Measurements from ENCODE around the gene TRIM41.
A peak's percentile ranks its signal among the peaks of the same experiment; 100 is the strongest.
"Not testable (repeated sequence)": the region's sequence is repeated elsewhere in the genome, so short reads cannot be mapped to it uniquely, and the experiment has no call there.

Gene TRIM41

GRCh38 chr5:181193656-181194055, 29.4 kb upstream of the TRIM41 start:
- no peak for DNase-seq

DNA sequence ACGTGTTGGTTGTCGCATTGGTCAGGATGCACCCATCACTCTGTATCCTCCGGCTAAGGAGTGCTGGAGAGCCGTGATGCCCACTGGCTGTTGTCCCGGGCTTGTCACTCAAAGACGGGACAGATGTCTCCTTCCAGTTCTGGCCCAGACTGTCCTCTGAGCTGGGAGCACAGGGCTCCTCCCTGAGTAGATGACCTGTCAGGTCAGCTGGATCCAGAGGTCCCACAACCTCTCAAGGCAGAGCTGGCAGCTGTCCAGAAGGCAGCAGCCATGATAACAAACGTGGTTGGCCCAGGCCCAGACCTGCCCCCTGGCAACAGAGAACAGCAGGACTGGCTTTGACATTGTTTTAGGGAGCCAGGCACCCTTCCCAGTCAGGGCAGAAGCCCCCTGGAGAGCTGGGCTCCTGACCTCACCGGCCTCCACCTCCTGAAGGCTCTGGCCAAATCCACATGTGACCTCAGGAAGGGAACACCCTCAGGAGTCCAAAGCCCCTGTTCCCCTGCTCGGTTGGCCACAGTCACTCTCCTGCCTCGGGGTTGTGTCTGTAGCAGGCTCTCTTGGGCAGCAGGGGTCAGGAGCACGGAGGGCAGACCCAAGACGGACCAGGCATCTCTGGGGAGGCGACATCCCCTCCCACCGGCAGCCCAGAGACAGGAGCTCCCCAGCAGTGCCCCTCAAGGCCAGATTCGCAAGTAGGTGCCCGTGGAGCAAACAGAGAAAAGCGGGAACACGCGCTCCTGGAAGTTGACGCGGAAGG, 28.4 kb upstream of the TRIM41 start:
- DNase-seq = no peak

- no peak for DNase-seq
Measured at GRCh38 chr5:181195249-181195761, 27.8 kb upstream of the TRIM41 start.

- DNase-seq = no peak
Measured at GRCh38 chr5:181197326-181197951, 25.6 kb upstream of the TRIM41 start.

DNA sequence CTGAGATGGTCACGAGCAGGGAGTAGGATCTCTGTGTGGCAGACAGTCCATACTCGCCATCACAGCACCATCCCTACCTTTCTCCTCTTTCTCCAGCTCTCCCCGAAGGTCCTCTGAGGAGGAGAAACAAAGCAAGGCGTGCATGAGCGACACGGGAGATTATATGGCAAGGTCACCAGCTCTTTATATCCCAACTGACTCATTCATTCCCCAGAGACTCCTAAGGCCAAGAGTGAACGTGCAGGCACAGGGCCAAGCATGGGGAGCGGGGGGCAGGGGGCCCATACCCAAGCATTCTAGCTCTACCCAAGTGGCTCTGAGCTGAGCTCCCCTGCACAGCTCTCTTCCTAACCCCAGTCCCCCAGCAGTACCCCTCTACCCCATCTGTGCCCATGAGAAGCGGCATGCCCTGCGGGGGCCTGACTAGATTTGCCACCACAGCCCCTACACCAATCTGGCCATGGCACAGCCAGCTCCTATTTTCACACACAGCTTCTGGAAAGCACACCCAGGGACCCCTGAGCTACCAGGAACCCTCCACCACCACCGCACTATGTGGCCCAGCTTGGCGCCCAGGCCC, 24.9 kb upstream of the TRIM41 start:
- DNase-seq = no peak

DNA sequence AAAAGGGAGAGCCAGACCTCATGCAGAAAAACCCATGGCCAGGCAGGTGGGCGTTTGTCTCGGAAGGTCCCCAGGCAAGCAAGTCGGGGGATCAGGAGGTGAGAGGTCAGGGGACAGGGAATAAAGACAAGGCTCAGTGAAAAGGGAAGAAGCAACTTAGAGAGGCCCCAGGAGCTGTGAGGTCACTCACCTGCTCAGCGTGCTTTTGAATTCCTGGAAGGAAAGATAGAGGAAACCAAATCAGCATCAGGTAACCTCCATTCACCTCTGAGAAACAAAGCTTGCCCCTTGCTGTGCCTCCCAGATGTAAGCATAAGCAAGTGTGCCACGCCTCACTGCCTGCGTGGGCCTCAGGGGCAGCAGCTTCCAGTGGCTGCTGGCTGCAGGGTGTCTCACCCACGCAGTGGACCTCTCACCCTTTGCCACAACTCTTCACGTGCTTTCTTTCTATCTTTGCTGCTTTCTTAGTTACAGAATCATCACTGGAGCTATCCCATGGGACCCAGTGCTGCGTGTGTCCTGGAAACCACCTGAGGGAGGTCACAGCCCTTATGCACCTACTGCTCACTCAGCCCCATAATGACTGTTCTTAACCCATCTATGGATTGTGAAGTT, 24.1 kb upstream of the TRIM41 start:
- no peak for DNase-seq

GRCh38 chr5:181199881-181200638, 23.0 kb upstream of the TRIM41 start:
- no peak for DNase-seq

DNA sequence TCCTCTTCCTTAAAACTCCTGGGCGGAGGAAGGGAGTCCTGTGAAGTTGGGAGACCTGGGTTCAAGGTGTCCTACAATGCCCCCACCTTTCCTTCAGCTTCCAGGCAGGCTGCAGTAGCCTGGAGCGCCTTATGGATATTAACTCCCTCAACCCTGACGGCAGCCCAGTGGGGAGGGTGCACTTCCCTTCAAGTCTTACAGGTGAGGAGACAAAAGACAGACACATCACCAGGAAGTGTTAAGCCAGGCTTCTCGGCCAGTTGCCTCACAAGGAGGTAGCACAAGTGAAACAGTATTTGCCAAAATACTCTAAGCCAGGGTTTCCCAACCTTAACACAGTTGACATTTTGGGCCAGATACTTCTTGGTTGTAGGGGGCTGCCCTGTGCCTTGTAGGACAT, 22.3 kb upstream of the TRIM41 start:
- DNase-seq = no peak

DNA sequence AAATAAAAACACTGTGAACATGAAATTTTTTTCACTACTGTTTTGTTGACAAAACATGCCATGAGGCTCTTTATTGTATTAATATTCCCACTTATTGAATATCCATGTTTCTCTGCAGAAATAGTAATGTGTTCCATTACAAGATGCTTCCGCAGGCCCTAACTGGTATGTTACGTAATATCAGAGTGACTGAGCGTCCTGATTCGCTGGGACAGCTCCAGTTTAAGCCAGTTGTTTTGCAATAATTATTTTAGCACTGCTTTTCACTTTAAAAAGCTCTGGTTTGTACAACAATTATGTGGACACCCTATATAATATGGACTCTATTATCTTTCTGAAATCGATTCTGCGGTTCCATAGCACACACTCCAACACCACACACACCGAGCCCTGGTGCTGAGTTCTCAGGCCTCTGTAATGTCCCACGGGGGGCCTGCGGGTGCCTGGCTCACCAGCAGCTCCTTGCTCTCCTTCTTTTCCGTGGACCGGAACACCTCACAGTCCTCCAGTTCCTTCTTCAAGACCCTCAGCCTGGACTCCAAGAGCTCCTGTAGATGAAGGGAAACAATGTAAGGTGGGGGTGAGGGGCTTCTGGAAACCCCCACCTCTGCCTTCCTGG, 19.9 kb upstream of the TRIM41 start:
- DNase-seq = no peak

- no peak for DNase-seq
Measured at GRCh38 chr5:181203777-181204112, 19.3 kb upstream of the TRIM41 start.

DNA sequence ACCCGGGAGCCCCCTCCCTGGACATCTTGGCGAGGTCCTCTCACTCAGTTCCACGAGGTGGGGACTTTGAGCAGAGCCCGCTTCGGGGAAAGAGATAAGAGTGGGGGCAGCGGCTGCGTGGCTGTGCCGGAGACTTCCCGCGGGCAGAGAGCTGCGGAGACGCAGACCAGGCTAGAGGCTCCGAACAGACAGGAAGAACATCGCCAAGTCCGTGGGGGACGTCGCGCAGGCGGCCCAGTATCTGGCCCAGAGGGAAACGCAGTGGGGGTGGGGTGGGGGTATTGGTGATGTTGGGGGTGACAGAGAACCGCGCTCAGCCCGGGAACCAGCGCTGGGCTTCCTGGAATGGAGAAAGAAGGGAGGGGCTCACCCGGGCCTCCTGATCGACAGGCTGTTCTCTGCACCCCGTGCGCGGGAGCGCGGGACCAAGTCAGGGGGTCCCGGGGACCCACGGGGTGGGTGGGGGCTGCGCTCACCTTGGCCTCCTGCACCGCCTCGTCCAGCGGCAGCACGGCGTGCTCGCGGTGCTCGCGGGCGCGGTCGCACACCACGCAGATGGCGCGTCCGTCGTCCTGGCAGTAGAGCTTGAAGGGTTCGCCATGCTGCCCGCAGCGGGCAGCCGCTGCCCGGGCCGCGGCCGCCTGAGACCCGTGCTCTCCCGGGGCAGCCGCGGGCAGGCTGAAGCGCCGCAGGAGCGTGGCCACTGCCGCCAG, 18.8 kb upstream of the TRIM41 start:
- DNase-seq = peak; percentile 67

DNA sequence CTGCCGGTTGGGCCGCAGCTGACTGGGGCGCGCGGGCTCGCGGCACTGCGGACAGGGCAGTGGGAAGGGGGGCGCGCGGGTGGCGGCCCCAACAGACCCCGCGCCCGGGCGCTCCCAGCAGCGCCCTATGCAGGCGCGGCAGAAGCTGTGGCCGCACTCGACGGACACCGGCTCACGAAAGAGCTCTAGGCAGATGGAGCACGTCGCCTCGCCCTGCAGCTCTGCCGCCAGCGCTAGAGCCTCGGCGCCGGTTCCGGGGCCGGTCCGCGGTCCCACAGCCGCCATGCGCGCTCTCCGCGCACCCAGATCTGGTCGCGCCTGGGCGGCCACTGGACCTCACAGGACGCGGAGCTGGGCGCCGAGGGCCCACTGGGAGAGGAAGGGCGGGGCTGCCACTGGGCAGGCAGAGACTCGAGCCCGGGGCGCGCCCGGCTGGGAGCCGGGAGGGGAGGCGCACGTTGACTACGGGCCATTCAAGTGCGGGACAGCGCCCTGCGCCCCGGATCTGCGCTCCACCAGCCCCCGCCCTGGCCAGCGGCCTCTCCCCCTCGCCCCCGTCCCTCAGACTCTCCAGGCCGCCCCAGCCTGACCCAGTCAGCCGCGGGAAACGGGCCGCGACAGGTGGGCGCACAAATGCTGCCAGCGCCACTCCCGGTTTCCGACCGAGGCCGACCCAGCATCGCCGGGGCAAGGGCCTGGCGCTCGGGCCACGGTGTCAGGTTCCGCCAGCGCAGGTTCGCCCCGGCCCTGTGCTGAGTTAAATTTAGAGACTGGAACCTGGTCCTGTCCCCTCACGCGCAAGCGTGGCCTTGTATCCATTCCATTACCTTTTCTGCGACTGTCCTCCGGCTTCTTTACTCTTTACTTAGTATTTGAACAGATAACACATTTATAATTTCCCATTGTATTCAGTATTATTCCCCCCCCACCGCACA, 18.0 kb upstream of the TRIM41 start, which contains the start of gene TRIM7:
TRIM7 (minus strand) TSS at position 371 of the 935 bp plus-strand sequence; CDS start at position 285, 86 bp downstream.
- DNase-seq = peak; percentile 58

GRCh38 chr5:181205761-181206649, 17.1 kb upstream of the TRIM41 start:
- DNase-seq = peak; percentile 69

GRCh38 chr5:181207214-181207959, 15.7 kb upstream of the TRIM41 start:
- DNase-seq = peak; percentile 87

DNA sequence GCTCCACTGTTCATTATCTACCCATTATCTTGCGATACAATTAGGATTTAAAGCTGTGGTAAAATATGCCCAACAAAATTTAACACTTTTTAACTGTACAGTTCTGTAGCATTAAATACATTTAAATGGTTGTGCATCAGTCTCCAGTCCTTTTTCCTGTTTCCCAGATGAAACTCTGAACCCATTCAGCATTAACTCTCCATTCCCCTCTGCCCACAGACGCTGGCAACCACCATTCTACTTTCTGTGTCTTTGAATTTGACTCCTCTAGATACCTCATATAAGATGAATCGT, 15.2 kb upstream of the TRIM41 start:
- DNase-seq = no peak

- DNase-seq = not testable (repeated sequence)
Measured at GRCh38 chr5:181209006-181209405, 14.1 kb upstream of the TRIM41 start.

- DNase-seq = not testable (repeated sequence)
Measured at GRCh38 chr5:181210148-181210547, 12.9 kb upstream of the TRIM41 start.

- DNase-seq = not testable (repeated sequence)
Measured at GRCh38 chr5:181210698-181211097, 12.4 kb upstream of the TRIM41 start.

- no peak for DNase-seq
Measured at GRCh38 chr5:181211208-181211607, 11.9 kb upstream of the TRIM41 start.

All from right forelimb (tissue), 1 donor.